Measurements from ENCODE around the gene BNIP3. TPM values are rescaled to one million over a fixed set of nuclear protein-coding genes. Genes with fewer than 3 reads are reported as not detected.

The BNIP3 gene
- total RNA-seq, 1 donor from 2014 or later, result 29.9 TPM

DNA sequence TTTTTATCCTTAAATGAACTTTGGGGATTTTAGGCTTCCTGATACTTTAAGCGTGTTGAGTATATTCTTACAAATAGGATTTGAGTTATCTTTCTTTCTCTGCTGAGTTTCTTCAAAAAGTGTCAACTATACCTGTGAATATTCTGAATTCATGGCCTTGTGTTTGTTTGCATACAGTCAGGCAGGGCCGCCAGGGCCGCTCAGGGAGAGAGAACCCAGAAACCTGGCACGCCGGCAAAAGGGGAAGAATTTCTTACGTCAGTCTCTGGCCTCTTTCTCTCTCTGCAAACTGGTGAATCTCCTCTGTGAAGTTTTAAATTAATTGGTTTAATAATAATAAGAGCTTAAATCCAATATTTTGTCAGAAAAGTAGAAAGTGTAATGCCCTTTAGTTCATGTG lies 29.3 kb upstream of the BNIP3 start:
- TF ChIP-seq, protein P1, sequence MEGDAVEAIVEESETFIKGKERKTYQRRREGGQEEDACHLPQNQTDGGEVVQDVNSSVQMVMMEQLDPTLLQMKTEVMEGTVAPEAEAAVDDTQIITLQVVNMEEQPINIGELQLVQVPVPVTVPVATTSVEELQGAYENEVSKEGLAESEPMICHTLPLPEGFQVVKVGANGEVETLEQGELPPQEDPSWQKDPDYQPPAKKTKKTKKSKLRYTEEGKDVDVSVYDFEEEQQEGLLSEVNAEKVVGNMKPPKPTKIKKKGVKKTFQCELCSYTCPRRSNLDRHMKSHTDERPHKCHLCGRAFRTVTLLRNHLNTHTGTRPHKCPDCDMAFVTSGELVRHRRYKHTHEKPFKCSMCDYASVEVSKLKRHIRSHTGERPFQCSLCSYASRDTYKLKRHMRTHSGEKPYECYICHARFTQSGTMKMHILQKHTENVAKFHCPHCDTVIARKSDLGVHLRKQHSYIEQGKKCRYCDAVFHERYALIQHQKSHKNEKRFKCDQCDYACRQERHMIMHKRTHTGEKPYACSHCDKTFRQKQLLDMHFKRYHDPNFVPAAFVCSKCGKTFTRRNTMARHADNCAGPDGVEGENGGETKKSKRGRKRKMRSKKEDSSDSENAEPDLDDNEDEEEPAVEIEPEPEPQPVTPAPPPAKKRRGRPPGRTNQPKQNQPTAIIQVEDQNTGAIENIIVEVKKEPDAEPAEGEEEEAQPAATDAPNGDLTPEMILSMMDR (IDR thresholded peaks at IDR 0.05; ENCODE audit: unreplicated experiment), result no peak
- H3K4me3 Mint-ChIP-seq (ENCODE audit: unreplicated experiment), result no peak overlapping the region
- no peak for DNase-seq (ENCODE audit: low spot score)
- no peaks in the 10 kb centered on the region for H3K36me3 Mint-ChIP-seq (ENCODE audit: low read depth, unreplicated experiment)
- peaks cover 1% of the 10 kb centered on the region for H3K27me3 Mint-ChIP-seq (ENCODE audit: unreplicated experiment)
- H3K9me3 Mint-ChIP-seq (ENCODE audit: unreplicated experiment), result no peaks in the 10 kb centered on the region
- no peak overlapping the region for H3K27ac Mint-ChIP-seq (ENCODE audit: unreplicated experiment)
- H3K4me1 Mint-ChIP-seq (ENCODE audit: unreplicated experiment), result peaks cover 26% of the 10 kb centered on the region

DNA sequence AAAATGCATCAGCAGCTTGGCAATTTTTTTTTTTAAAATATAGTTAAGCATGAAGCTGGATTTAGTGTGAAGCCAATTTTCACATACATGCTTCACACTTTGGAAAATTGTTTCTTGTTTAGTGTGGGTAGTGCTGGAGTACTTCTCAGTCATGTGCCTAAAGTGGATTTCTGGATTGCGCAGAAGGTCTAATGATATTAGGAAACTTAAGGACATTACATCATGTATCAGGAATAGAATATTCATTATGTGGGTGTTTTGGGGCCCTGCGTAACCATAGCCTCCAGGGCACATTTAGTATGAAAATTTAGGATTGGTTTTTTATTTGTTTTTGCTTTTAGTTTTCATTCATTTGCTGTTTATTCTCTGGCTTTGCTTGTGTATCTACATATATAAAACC lies 28.8 kb upstream of the BNIP3 start:
- no peak for DNase-seq (ENCODE audit: low spot score)
- H3K9me3 Mint-ChIP-seq (ENCODE audit: unreplicated experiment), result no peaks in the 10 kb centered on the region
- no peak overlapping the region for H3K27ac Mint-ChIP-seq (ENCODE audit: unreplicated experiment)
- TF ChIP-seq, protein P1 (IDR thresholded peaks at IDR 0.05; ENCODE audit: unreplicated experiment), result no peak
- H3K36me3 Mint-ChIP-seq (ENCODE audit: low read depth, unreplicated experiment), result no peaks in the 10 kb centered on the region
- H3K4me1 Mint-ChIP-seq (ENCODE audit: unreplicated experiment), result peaks cover 22% of the 10 kb centered on the region
- peaks cover 1% of the 10 kb centered on the region for H3K27me3 Mint-ChIP-seq (ENCODE audit: unreplicated experiment)
- H3K4me3 Mint-ChIP-seq (ENCODE audit: unreplicated experiment), result no peak overlapping the region

DNA sequence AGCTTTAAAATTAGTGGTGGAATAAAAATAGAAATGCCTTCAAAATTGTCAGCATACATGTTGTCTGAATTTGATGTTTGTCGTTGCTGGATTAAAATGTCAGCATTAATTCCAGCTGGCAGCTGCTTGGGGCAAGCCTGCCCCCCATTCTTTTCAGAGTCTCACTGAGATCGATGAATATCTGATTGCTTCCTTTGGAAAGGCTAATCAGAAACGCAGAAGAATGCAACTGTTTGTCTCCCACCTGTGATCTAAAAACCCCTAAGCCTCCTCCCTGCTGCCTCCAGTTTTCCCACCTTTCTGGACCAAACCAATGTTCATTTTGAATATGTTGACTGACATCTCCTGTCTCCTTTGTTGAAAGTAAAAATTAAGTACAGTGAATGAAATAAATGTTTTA lies 27.9 kb upstream of the BNIP3 start:
- no peak for DNase-seq (ENCODE audit: low spot score)
- peaks cover 4% of the 10 kb centered on the region for H3K27me3 Mint-ChIP-seq (ENCODE audit: unreplicated experiment)
- no peaks in the 10 kb centered on the region for H3K9me3 Mint-ChIP-seq (ENCODE audit: unreplicated experiment)
- H3K4me1 Mint-ChIP-seq (ENCODE audit: unreplicated experiment), result peaks cover 15% of the 10 kb centered on the region
- H3K36me3 Mint-ChIP-seq (ENCODE audit: low read depth, unreplicated experiment), result no peaks in the 10 kb centered on the region
- TF ChIP-seq, protein P1 (IDR thresholded peaks at IDR 0.05; ENCODE audit: unreplicated experiment), result no peak
- no peak overlapping the region for H3K27ac Mint-ChIP-seq (ENCODE audit: unreplicated experiment)
- no peak overlapping the region for H3K4me3 Mint-ChIP-seq (ENCODE audit: unreplicated experiment)

DNA sequence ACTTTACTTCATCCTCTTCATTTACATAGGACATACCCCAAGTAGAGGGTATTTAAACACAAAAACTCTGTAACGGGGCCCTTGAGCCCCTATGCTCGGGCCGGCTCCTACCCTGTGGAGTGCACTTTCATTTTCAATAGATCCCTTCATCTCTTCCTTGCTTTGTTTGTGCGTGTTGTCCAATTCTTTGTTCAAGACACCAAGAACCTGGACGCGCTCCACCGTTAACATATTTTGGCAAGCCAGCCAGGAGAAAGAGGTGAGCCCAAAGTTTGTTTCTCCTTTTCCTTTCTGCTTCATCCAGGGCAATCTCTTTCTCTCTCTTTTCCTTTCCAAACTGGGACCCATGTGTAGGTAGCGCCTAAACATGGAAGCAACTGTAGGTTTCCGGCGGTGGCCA lies 26.0 kb upstream of the BNIP3 start:
- TF ChIP-seq, protein P1 (IDR thresholded peaks at IDR 0.05; ENCODE audit: unreplicated experiment), result no peak
- Mint-ChIP-seq H3K4me1 (ENCODE audit: unreplicated experiment) (peaks cover 13% of the 10 kb centered on the region), H3K36me3 (ENCODE audit: low read depth, unreplicated experiment) (no peaks in the 10 kb centered on the region), H3K27me3 (ENCODE audit: unreplicated experiment) (peaks cover 6% of the 10 kb centered on the region), H3K9me3 (ENCODE audit: unreplicated experiment) (no peaks in the 10 kb centered on the region), H3K27ac (ENCODE audit: unreplicated experiment) (no peak overlapping the region), H3K4me3 (ENCODE audit: unreplicated experiment) (no peak overlapping the region)
- no peak for DNase-seq (ENCODE audit: low spot score)

DNA sequence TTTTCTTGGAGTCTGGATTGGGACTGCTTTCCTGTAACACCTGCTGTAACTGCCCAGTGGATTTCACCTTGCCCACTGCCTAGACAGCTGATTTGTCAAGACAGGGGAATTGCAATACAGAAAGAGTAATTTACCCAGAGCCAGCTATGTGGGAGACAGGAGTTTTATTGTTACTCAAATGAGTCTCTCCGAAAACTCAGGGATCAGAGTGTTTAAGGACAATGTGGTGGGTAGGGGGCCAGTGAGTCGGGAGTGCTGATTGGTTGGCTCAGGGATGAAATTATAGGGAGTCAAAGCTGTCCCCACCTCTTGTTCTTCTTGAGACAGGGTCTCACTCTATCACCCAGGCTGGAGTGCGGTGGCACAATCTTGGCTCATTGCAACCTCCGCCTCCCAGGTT lies 25.2 kb upstream of the BNIP3 start:
- Mint-ChIP-seq H3K36me3 (ENCODE audit: low read depth, unreplicated experiment) (no peaks in the 10 kb centered on the region), H3K27me3 (ENCODE audit: unreplicated experiment) (peaks cover 6% of the 10 kb centered on the region), H3K4me3 (ENCODE audit: unreplicated experiment) (no peak overlapping the region), H3K27ac (ENCODE audit: unreplicated experiment) (no peak overlapping the region), H3K9me3 (ENCODE audit: unreplicated experiment) (no peaks in the 10 kb centered on the region), H3K4me1 (ENCODE audit: unreplicated experiment) (peaks cover 13% of the 10 kb centered on the region)
- TF ChIP-seq, protein P1 (IDR thresholded peaks at IDR 0.05; ENCODE audit: unreplicated experiment), result no peak
- no peak for DNase-seq (ENCODE audit: low spot score)
